IMR-90 (cell line): ENCODE results near the gene AHCYL2.

Experiments used
- POLR2A ChIP-seq: IDR thresholded peaks from 2 replicates; pipeline ENCODE4 v1.6.1; 2012; ENCODE audit warnings: mild to moderate bottlenecking, low read depth, low read length
- TF ChIP-seq, protein P1 (sequence below): conservative IDR thresholded peaks from 2 replicates; pipeline ENCODE4 v1.5.1; 2012; ENCODE audit warnings: mild to moderate bottlenecking, low read depth, low read length, improper control_type of control experiment

DNA sequence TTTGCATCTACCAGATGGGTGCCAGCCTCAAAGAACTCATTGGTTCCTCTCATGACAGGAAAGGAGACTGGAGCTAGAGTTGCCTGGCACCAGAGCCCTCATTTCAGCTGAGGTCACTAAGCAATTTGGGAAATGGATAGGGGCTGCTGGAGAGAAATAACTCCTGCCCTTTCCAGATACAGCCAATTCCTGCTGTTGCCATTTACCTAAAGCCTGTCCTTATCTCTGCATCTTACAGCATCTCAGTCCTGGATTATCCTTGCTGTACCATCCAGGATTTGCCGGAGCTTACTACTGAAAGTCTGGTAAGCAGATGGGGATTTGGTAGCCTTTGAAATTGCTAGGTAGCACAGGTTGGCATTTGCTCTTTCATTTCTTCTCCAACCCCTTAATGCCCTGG, 245.6 kb downstream of the AHCYL2 start:
- TF ChIP-seq, protein P1, sequence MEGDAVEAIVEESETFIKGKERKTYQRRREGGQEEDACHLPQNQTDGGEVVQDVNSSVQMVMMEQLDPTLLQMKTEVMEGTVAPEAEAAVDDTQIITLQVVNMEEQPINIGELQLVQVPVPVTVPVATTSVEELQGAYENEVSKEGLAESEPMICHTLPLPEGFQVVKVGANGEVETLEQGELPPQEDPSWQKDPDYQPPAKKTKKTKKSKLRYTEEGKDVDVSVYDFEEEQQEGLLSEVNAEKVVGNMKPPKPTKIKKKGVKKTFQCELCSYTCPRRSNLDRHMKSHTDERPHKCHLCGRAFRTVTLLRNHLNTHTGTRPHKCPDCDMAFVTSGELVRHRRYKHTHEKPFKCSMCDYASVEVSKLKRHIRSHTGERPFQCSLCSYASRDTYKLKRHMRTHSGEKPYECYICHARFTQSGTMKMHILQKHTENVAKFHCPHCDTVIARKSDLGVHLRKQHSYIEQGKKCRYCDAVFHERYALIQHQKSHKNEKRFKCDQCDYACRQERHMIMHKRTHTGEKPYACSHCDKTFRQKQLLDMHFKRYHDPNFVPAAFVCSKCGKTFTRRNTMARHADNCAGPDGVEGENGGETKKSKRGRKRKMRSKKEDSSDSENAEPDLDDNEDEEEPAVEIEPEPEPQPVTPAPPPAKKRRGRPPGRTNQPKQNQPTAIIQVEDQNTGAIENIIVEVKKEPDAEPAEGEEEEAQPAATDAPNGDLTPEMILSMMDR = no peak
- TF ChIP-seq POLR2A = no peak
